Esophagus muscularis mucosa (tissue), 4 donors: ENCODE measurements around the gene COX6A2. TPM values are rescaled to one million over a fixed set of nuclear protein-coding genes. Genes with fewer than 3 reads are reported as not detected.

Experiments used
- DNase-seq: peaks from one replicate; pipeline ENCODE4 v3.0.0-alpha.2; 2017; ENCODE audit errors: extremely low spot score
- H3K27ac ChIP-seq, 4 donors: fragments of 200-600 bp; sonication (generic); replicated peaks in 1 of 4; 1 replicate in 3 of 4; 2 replicates in 1 of 4; pipeline ENCODE4 v1.5.1; 2016 to 2019; ENCODE audit warnings: mild to moderate bottlenecking in 1 of 4
- H3K27me3 ChIP-seq, 4 donors: fragments of 200-600 bp; sonication (generic); one replicate each; pipeline versions ENCODE4 v1.5.1 to v1.6.0; 2016 to 2019
- H3K36me3 ChIP-seq, 4 donors: fragments of 200-600 bp; sonication (generic); one replicate each; pipeline ENCODE4 v1.5.1; 2016 to 2019
- H3K4me1 ChIP-seq, 4 donors: fragments of 200-600 bp; sonication (generic); one replicate each; pipeline ENCODE4 v1.5.1; 2016 to 2019
- H3K4me3 ChIP-seq, 4 donors: fragments of 200-600 bp; sonication (generic); 1 replicate in 2 of 4; 2 replicates in 2 of 4; pipeline ENCODE4 v1.5.1; 2016 to 2019; ENCODE audit warnings: mild to moderate bottlenecking in 4 of 4, moderate library complexity in 1 of 4
- H3K9me3 ChIP-seq, 4 donors: fragments of 200-600 bp; sonication (generic); 1 replicate in 3 of 4; 2 replicates in 1 of 4; pipeline ENCODE4 v1.5.1; 2016 to 2019
- CTCF ChIP-seq, 3 experiments: fragments of 200-600 bp in 2 of 3; fragments of 450-650 bp in 1 of 3; sonication (generic) in 2 of 3; IDR thresholded peaks; one replicate each; pipeline ENCODE4 v1.5.1; 2017 to 2019; ENCODE audit warnings: antibody characterized with exemption in 3 of 3, mild to moderate bottlenecking in 2 of 3, moderate library complexity in 1 of 3
- EP300 ChIP-seq: sonication (generic); formaldehyde crosslinking; IDR thresholded peaks from one replicate; pipeline ENCODE4 v1.6.1; 2017; ENCODE audit warnings: antibody characterized with exemption
- POLR2A ChIP-seq: fragments of 450-650 bp; IDR thresholded peaks from one replicate; pipeline ENCODE4 v1.6.1; 2017; ENCODE audit warnings: antibody characterized with exemption, moderate library complexity, mild to moderate bottlenecking, low read depth
- POLR2AphosphoS5 ChIP-seq, 2 donors: sonication (generic); formaldehyde crosslinking; IDR thresholded peaks; one replicate each; pipeline ENCODE4 v1.6.1; 2017; ENCODE audit warnings: antibody characterized with exemption in 2 of 2
- WGBS: methylation state at CpG from one replicate; pipeline ENCODE4 v1.1.5; 2018; 5-methylcytosine and 5-hydroxymethylcytosine counted together
- intact Hi-C: fragments of 100-400 bp; cut with DNase I; formaldehyde crosslinking; loops from one replicate; pipeline ENCODE4 v1.15.1; 2023
- total RNA-seq, 4 donors: library from RNA; depleted of rRNA; stranded (reverse); fragments of >200 nt; gene quantifications; one replicate each; pipeline versions ENCODE4 v1.1.0 to v1.2.1, GENCODE V29; 2016

COX6A2 gene
- total RNA-seq, 4 donors from 2014 or later = 1.3 TPM; not detected in 3

GRCh38 chr16:31428638-31429247, 583 bp upstream of the COX6A2 start:
- Histone ChIP-seq H3K27me3 (no peaks in the 10 kb centered on the region), H3K4me3 (no peak overlapping the region), H3K36me3 (peaks cover 0 to 4% (median 0%) of the 10 kb centered on the region in 4 donors), H3K4me1 (peaks cover 5 to 14% (median 12%) of the 10 kb centered on the region in 4 donors), H3K27ac (peak overlapping the region in 2 of 4 donors; percentile 8 to 71), H3K9me3 (no peaks in the 10 kb centered on the region)
- 69% methylated on average over 7 of the region's 7 CpGs for WGBS
- TF ChIP-seq POLR2AphosphoS5 (IDR thresholded peaks at IDR 0.05) = no peak
- TF ChIP-seq POLR2A = no peak
- no peak for TF ChIP-seq CTCF (IDR thresholded peaks at IDR 0.05)
- no peak for TF ChIP-seq EP300
- intact Hi-C loops = no loop called here
- no peak for DNase-seq

GRCh38 chr16:31427441-31428278, 500 bp downstream of the COX6A2 start:
- peaks cover 0 to 4% (median 0%) of the 10 kb centered on the region in 4 donors for H3K36me3 ChIP-seq
- H3K27me3 ChIP-seq = no peaks in the 10 kb centered on the region
- H3K4me3 ChIP-seq = peak overlapping the region; percentile 52 to 61 (median 52)
- no peaks in the 10 kb centered on the region for H3K9me3 ChIP-seq
- intact Hi-C loops = no loop called here
- TF ChIP-seq POLR2AphosphoS5 (IDR thresholded peaks at IDR 0.05) = peak in 1 of 2 donors; percentile 31
- TF ChIP-seq CTCF (IDR thresholded peaks at IDR 0.05) = no peak
- peaks cover 5 to 14% (median 12%) of the 10 kb centered on the region in 4 donors for H3K4me1 ChIP-seq
- 48% methylated on average over 8 of the region's 83 CpGs for WGBS
- H3K27ac ChIP-seq = peak overlapping the region; percentile 50 to 71 (median 59)
- DNase-seq = no peak

- no peak overlapping the region for H3K27ac ChIP-seq
Observed at GRCh38 chr16:31423801-31424200, 4.4 kb downstream of the COX6A2 start.

GRCh38 chr16:31423241-31423640, 4.9 kb downstream of the COX6A2 start:
- intact Hi-C loops = no loop called here
- Histone ChIP-seq H3K27me3 (peaks cover 0 to 13% (median 0%) of the 10 kb centered on the region in 4 donors), H3K4me3 (no peak overlapping the region), H3K4me1 (peaks cover 3 to 12% (median 10%) of the 10 kb centered on the region in 4 donors), H3K9me3 (no peaks in the 10 kb centered on the region), H3K27ac (no peak overlapping the region), H3K36me3 (peaks cover 0 to 4% (median 0%) of the 10 kb centered on the region in 4 donors)
- DNase-seq = no peak
- TF ChIP-seq POLR2A = no peak
- TF ChIP-seq POLR2AphosphoS5 (IDR thresholded peaks at IDR 0.05) = no peak
- TF ChIP-seq CTCF (IDR thresholded peaks at IDR 0.05) = no peak
- TF ChIP-seq EP300 = no peak
- 69% methylated on average over 3 of the region's 3 CpGs for WGBS

More at GRCh38 chr16:31423801-31424200, 4.4 kb downstream of the COX6A2 start:
- intact Hi-C loops = no loop called here
- TF ChIP-seq CTCF (IDR thresholded peaks at IDR 0.05) (no peak), POLR2A (no peak), POLR2AphosphoS5 (IDR thresholded peaks at IDR 0.05) (no peak), EP300 (no peak)
- H3K4me1 ChIP-seq = peaks cover 3 to 14% (median 12%) of the 10 kb centered on the region in 4 donors
- WGBS = 62% methylated on average over 6 of the region's 12 CpGs
- DNase-seq = no peak
- H3K27me3 ChIP-seq = peaks cover 0 to 7% (median 0%) of the 10 kb centered on the region in 4 donors
- peaks cover 0 to 4% (median 0%) of the 10 kb centered on the region in 4 donors for H3K36me3 ChIP-seq
- H3K9me3 ChIP-seq = no peaks in the 10 kb centered on the region
- no peak overlapping the region for H3K4me3 ChIP-seq
